HepG2 (cell line): Measurements from ENCODE around the gene PSMB9. TPM values are rescaled to one million over a fixed set of nuclear protein-coding genes. Genes with fewer than 3 reads are reported as not detected.

Experiments used
- ATAC-seq: fragments of 200-7000 bp; cut with Tn5 transposase; 3 replicates; pipeline ENCODE4 v1.9.1; 2020; ENCODE audit warnings: mild to moderate bottlenecking, moderate library complexity
- BruUV-seq: library from RNA; stranded (reverse); fragments of 400-500 nt; replicated peaks from 2 replicates; lab custom pipeline; 2021; lab: Mats Ljungman, UMichigan
- CTCF ChIA-PET: fragments of 300-600 bp; formaldehyde crosslinking; extraction: SDS; loops from one replicate; lab custom pipeline; 2021; ENCODE audit warnings: low total read pairs, inconsistent platforms, low intra/inter-chr PET ratio; lab: Yijun Ruan, JAX
- POLR2A ChIA-PET: fragments of 350-600 bp; sonication (Branson Sonifier 250); formaldehyde crosslinking; loops from one replicate; lab custom pipeline; 2020; ENCODE audit warnings: antibody characterized with exemption, inconsistent platforms; lab: Yijun Ruan, JAX
- DNase-seq: peaks from one replicate; pipeline ENCODE4 v3.0.0-alpha.2; 2015; ENCODE audit warnings: low spot score
- FAIRE-seq: peaks from 3 replicates; lab custom pipeline; 2011; peaks lifted over from hg19 to GRCh38; lab: Jason Lieb, UNC
- H2AFZ ChIP-seq: one replicate; pipeline ENCODE4 v1.6.1; 2011; ENCODE audit warnings: low read length, inconsistent platforms
- H3K27ac ChIP-seq: fragments of 300-600 bp; 3 replicates; pipeline ENCODE4 v1.8.0; 2011; ENCODE audit warnings: mixed run types, mild to moderate bottlenecking, mixed read lengths, low read length, inconsistent platforms; ENCODE audit not compliant: insufficient read depth; ENCODE audit errors: extremely low read length
- H3K27me3 ChIP-seq, 2 experiments: fragments of 200-600 bp in 1 of 2; 2 replicates in 1 of 2; 3 replicates in 1 of 2; pipeline versions ENCODE4 v1.6.0 to v1.8.0; 2011; ENCODE audit warnings: low read length in 2 of 2, mild to moderate bottlenecking in 2 of 2, moderate library complexity in 2 of 2, inconsistent platforms in 1 of 2; ENCODE audit not compliant: insufficient read depth in 2 of 2, control insufficient read depth in 1 of 2
- H3K36me3 ChIP-seq, 2 experiments: fragments of 200-600 bp in 1 of 2; replicated peaks in 1 of 2; 2 replicates in 1 of 2; 3 replicates in 1 of 2; pipeline versions ENCODE4 v1.5.1 to v1.8.0; 2011; ENCODE audit warnings: low read length in 2 of 2, inconsistent platforms in 1 of 2; ENCODE audit not compliant: insufficient read depth in 2 of 2, control insufficient read depth in 1 of 2
- H3K4me1 ChIP-seq: 2 replicates; pipeline ENCODE4 v1.5.1; 2012; ENCODE audit warnings: low read length, inconsistent platforms; ENCODE audit not compliant: insufficient read depth
- H3K4me2 ChIP-seq: 2 replicates; pipeline ENCODE4 v1.6.0; 2011; ENCODE audit warnings: low read depth, low read length, inconsistent platforms
- H3K4me3 ChIP-seq, 3 experiments: fragments of 200-600 bp in 1 of 3; sonication (generic), shearing (Covaris generic) in 1 of 3; replicated peaks in 1 of 3; 2 replicates each; pipeline ENCODE4 v1.5.1; 2011 to 2016; ENCODE audit warnings: low read length in 3 of 3, inconsistent platforms in 2 of 3, low read depth in 2 of 3, mild to moderate bottlenecking in 2 of 3, control low read depth in 1 of 3, mixed read lengths in 1 of 3; ENCODE audit not compliant: insufficient read depth in 1 of 3
- H3K79me2 ChIP-seq: one replicate; pipeline ENCODE4 v1.6.1; 2011; ENCODE audit warnings: low read length, inconsistent platforms; ENCODE audit not compliant: insufficient read depth
- H3K9ac ChIP-seq: 2 replicates; pipeline ENCODE4 v1.6.0; 2011; ENCODE audit warnings: mild to moderate bottlenecking, low read depth, low read length, inconsistent platforms; ENCODE audit not compliant: insufficient read depth
- H3K9me3 ChIP-seq: 2 replicates; pipeline ENCODE4 v1.5.1; 2012; ENCODE audit warnings: mild to moderate bottlenecking, low read length
- H4K20me1 ChIP-seq: 2 replicates; pipeline ENCODE4 v1.6.0; 2011; ENCODE audit warnings: inconsistent platforms, mild to moderate bottlenecking, low read length, moderate library complexity; ENCODE audit not compliant: insufficient read depth
- BCL3 ChIP-seq: sonication (generic); formaldehyde crosslinking; IDR thresholded peaks from 2 replicates; pipeline ENCODE4 v1.5.1; 2020; ENCODE audit warnings: mild to moderate bottlenecking, missing genetic modification reagents, moderate library complexity
- BORCS8-MEF2B ChIP-seq: sonication (generic); formaldehyde crosslinking; IDR thresholded peaks from 2 replicates; pipeline ENCODE4 v1.8.0; 2022; ENCODE audit warnings: mild to moderate bottlenecking, missing genetic modification reagents
- CC2D1A ChIP-seq: sonication (generic); formaldehyde crosslinking; IDR thresholded peaks from 2 replicates; pipeline ENCODE4 v1.8.1; 2023; ENCODE audit warnings: mild to moderate bottlenecking, missing genetic modification reagents
- CHD4 ChIP-seq: fragments of 200-600 bp; sonication (generic); IDR thresholded peaks from 2 replicates; pipeline ENCODE4 v1.7.0; 2017; ENCODE audit warnings: mild to moderate bottlenecking, low read length, borderline replicate concordance
- KDM1A ChIP-seq: IDR thresholded peaks from 2 replicates; pipeline ENCODE4 v1.6.1; 2016; ENCODE audit warnings: missing compliant biosample characterization
- MBNL3 ChIP-seq: fragments of 250-450 bp; sonication (Bioruptor Pico); conservative IDR thresholded peaks from 2 replicates; pipeline ENCODE4 v1.8.0; 2022; ENCODE audit warnings: mild to moderate bottlenecking, inconsistent platforms
- MED13 ChIP-seq: sonication (generic); formaldehyde crosslinking; IDR thresholded peaks from 2 replicates; pipeline ENCODE4 v1.5.0; 2020; ENCODE audit warnings: missing genetic modification reagents
- NFIC ChIP-seq: IDR thresholded peaks from 2 replicates; pipeline ENCODE4 v1.6.1; 2012; ENCODE audit warnings: mild to moderate bottlenecking, low read length, inconsistent platforms
- PITX1 ChIP-seq: sonication (generic); formaldehyde crosslinking; IDR thresholded peaks from 2 replicates; pipeline ENCODE4 v1.5.1; 2020; ENCODE audit warnings: mild to moderate bottlenecking, missing genetic modification reagents
- RFX3 ChIP-seq: IDR thresholded peaks from 2 replicates; pipeline ENCODE4 v1.6.1; 2016; ENCODE audit warnings: missing biosample characterization, missing genetic modification reagents
- STAT6 ChIP-seq: sonication (generic); formaldehyde crosslinking; IDR thresholded peaks from 2 replicates; pipeline ENCODE4 v1.4.0; 2020; ENCODE audit warnings: missing genetic modification reagents, mild to moderate bottlenecking, borderline replicate concordance
- TOE1 ChIP-seq: sonication (generic); formaldehyde crosslinking; IDR thresholded peaks from 2 replicates; pipeline ENCODE4 v1.4.0; 2020; ENCODE audit warnings: mild to moderate bottlenecking, missing genetic modification reagents
- ZFP1 ChIP-seq: IDR thresholded peaks from 2 replicates; pipeline ENCODE4 v1.6.1; 2016
- ZFP36L2 ChIP-seq: sonication (generic); formaldehyde crosslinking; IDR thresholded peaks from 2 replicates; pipeline ENCODE4 v1.4.0; 2020; ENCODE audit warnings: missing genetic modification reagents
- ZFYVE20 ChIP-seq: sonication (generic); formaldehyde crosslinking; IDR thresholded peaks from 2 replicates; pipeline ENCODE4 v1.8.0; 2023; ENCODE audit warnings: low read depth, mild to moderate bottlenecking, moderate library complexity, missing genetic modification reagents, borderline replicate concordance
- ZNF674 ChIP-seq: sonication (generic); formaldehyde crosslinking; IDR thresholded peaks from 2 replicates; pipeline ENCODE4 v1.5.0; 2020; ENCODE audit warnings: low read depth, mild to moderate bottlenecking, missing genetic modification reagents
- ZNF883 ChIP-seq: sonication (generic); formaldehyde crosslinking; IDR thresholded peaks from 2 replicates; pipeline ENCODE4 v1.5.1; 2020; ENCODE audit warnings: mild to moderate bottlenecking, missing genetic modification reagents; ENCODE audit errors: not compliant biosample characterization
- ZNF891 ChIP-seq: sonication (generic); formaldehyde crosslinking; IDR thresholded peaks from 2 replicates; pipeline ENCODE4 v1.5.0; 2020; ENCODE audit warnings: mild to moderate bottlenecking, missing genetic modification reagents
- WGBS: methylation state at CpG from one replicate; pipeline ENCODE4 v1.1.6; 2017; ENCODE audit warnings: low lambda C conversion rate; 5-methylcytosine and 5-hydroxymethylcytosine counted together
- in situ Hi-C: cut with HindIII; loops from 2 replicates; pipeline ENCODE4 v1.10.0; 2017; ENCODE audit warnings: low pct_unique_long_range_greater_than_20kb; ENCODE audit not compliant: extremely low pct_ligation_motif_present
- intact Hi-C: fragments of 100-400 bp; cut with micrococcal nuclease; formaldehyde crosslinking; loops from one replicate; pipeline ENCODE4 v1.10.0; 2022; ENCODE audit not compliant: unreplicated experiment
- polyA plus RNA-seq, 8 experiments: library from polyadenylated mRNA; depleted of rRNA in 3 of 8; stranded (reverse) in 7 of 8; unstranded in 1 of 8; fragments of >200 nt; fragmentation: Illumina TruSeq in 4 of 8; extraction: Trizol in 4 of 8; gene quantifications; 2 replicates each; pipeline versions ENCODE4 v1.2.1 to v1.2.3, GENCODE V29; 2011 to 2016; ENCODE audit warnings: low read depth in 4 of 8, missing spikeins in 1 of 8, mixed read lengths in 1 of 8; ENCODE audit not compliant: insufficient read depth in 1 of 8
- total RNA-seq, 5 experiments: library from RNA; depleted of rRNA; stranded (reverse); fragments of >200 nt; fragmentation: Illumina TruSeq; extraction: Trizol; gene quantifications; 2 replicates each; pipeline ENCODE4 v1.2.3, GENCODE V29; 2016; ENCODE audit warnings: low read depth in 1 of 5

The PSMB9 gene
- total and polyA plus RNA-seq, 2 of the 13 experiments (the other 11 are each of a cell fraction or from before 2014, with no cell fraction given) = 15.6 to 16.0 TPM

- 0% methylated on average over 2 of the region's 2 CpGs for WGBS
- no TSS peak for BruUV-seq
- Histone ChIP-seq H3K79me2 (no peaks in the 10 kb centered on the region), H3K4me3 (no peak overlapping the region), H3K4me1 (no peaks in the 10 kb centered on the region), H2AFZ (no peak overlapping the region), H3K9ac (no peak overlapping the region), H4K20me1 (no peaks in the 10 kb centered on the region), H3K36me3 (no peaks in the 10 kb centered on the region), H3K27me3 (peaks cover 0 to 14% of the 10 kb centered on the region in 2 experiments; a peak in 2 of 5 replicates), H3K4me2 (no peak overlapping the region), H3K27ac (no peak overlapping the region), H3K9me3 (no peaks in the 10 kb centered on the region)
- intact Hi-C loops (no loop called here), in situ Hi-C loops (no loop called here)
- FAIRE-seq = no peak
- ATAC-seq = no peak
- POLR2A ChIA-PET = no interaction called here
- TF ChIP-seq MED13 (CRISPR knock-in tag) = no peak
- no peak for TF ChIP-seq PITX1
- no peak for TF ChIP-seq ZFP36L2
- no peak for TF ChIP-seq KDM1A (CRISPR knock-in tag)
- TF ChIP-seq CHD4 = no peak
- TF ChIP-seq MBNL3 (CRISPR knock-in tag) = no peak
- TF ChIP-seq BORCS8-MEF2B = no peak
- no peak for TF ChIP-seq TOE1 (CRISPR knock-in tag)
- TF ChIP-seq STAT6 (CRISPR knock-in tag) = no peak
- no peak for TF ChIP-seq ZNF883 (CRISPR knock-in tag)
- no peak for TF ChIP-seq ZNF674 (CRISPR knock-in tag)
- no peak for TF ChIP-seq ZFP1 (CRISPR knock-in tag)
- TF ChIP-seq ZFYVE20 (CRISPR knock-in tag) = no peak
- TF ChIP-seq RFX3 (CRISPR knock-in tag) = no peak
- TF ChIP-seq NFIC = no peak
- TF ChIP-seq ZNF891 (CRISPR knock-in tag) = no peak
- TF ChIP-seq BCL3 (CRISPR knock-in tag) = no peak
- TF ChIP-seq CC2D1A (CRISPR knock-in tag) = no peak
- no peak for DNase-seq
- CTCF ChIA-PET = no interaction called here
Measured at GRCh38 chr6:32818867-32819266, 35.1 kb upstream of the PSMB9 start.
